Gastrocnemius medialis (tissue), 4 donors: ENCODE measurements around the gene LSG1.

ENCODE experiments used
- POLR2A ChIP-seq, 2 donors: fragments of 450-650 bp; IDR thresholded peaks; one replicate each; pipeline ENCODE4 v1.6.1; 2017; ENCODE audit warnings: antibody characterized with exemption in 2 of 2, mild to moderate bottlenecking in 2 of 2, moderate library complexity in 2 of 2
- TF ChIP-seq, protein P1 (sequence below), 5 experiments: fragments of 450-650 bp in 3 of 5; fragments of 200-600 bp in 2 of 5; sonication (generic) in 2 of 5; IDR thresholded peaks in 4 of 5; conservative IDR thresholded peaks in 1 of 5; 1 replicate in 4 of 5; 2 replicates in 1 of 5; pipeline ENCODE4 v1.5.1; 2016 to 2019; ENCODE audit warnings: antibody characterized with exemption in 5 of 5, mild to moderate bottlenecking in 3 of 5, moderate library complexity in 3 of 5

DNA sequence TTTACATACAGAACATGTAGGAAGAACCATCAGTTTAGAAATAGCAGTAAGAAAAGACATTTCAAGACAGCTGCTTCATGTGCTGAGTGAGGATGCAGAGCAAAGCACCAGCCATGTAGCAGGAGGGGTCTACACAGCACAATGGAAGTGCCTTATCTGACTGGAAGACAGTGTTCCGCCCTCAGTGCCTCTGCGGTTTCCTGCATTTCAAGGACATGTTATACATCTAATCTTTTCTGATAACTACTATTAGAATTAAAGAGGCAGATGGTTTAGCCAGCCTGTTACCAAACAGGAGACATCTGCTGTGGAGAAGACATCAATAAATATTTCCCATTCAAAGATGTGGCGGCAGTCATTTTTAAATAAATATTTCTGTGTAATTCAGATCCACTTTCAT, 10.6 kb downstream of the LSG1 start:
- no peak for TF ChIP-seq POLR2A (IDR thresholded peaks at IDR 0.05)
- TF ChIP-seq, protein P1, sequence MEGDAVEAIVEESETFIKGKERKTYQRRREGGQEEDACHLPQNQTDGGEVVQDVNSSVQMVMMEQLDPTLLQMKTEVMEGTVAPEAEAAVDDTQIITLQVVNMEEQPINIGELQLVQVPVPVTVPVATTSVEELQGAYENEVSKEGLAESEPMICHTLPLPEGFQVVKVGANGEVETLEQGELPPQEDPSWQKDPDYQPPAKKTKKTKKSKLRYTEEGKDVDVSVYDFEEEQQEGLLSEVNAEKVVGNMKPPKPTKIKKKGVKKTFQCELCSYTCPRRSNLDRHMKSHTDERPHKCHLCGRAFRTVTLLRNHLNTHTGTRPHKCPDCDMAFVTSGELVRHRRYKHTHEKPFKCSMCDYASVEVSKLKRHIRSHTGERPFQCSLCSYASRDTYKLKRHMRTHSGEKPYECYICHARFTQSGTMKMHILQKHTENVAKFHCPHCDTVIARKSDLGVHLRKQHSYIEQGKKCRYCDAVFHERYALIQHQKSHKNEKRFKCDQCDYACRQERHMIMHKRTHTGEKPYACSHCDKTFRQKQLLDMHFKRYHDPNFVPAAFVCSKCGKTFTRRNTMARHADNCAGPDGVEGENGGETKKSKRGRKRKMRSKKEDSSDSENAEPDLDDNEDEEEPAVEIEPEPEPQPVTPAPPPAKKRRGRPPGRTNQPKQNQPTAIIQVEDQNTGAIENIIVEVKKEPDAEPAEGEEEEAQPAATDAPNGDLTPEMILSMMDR (IDR thresholded peaks at IDR 0.05 in 4 of 5, conservative IDR thresholded peaks at IDR 0.05 in 1 of 5): no peak
